ENCODE data around the gene FAM131B.

- TF ChIP-seq, protein P1, sequence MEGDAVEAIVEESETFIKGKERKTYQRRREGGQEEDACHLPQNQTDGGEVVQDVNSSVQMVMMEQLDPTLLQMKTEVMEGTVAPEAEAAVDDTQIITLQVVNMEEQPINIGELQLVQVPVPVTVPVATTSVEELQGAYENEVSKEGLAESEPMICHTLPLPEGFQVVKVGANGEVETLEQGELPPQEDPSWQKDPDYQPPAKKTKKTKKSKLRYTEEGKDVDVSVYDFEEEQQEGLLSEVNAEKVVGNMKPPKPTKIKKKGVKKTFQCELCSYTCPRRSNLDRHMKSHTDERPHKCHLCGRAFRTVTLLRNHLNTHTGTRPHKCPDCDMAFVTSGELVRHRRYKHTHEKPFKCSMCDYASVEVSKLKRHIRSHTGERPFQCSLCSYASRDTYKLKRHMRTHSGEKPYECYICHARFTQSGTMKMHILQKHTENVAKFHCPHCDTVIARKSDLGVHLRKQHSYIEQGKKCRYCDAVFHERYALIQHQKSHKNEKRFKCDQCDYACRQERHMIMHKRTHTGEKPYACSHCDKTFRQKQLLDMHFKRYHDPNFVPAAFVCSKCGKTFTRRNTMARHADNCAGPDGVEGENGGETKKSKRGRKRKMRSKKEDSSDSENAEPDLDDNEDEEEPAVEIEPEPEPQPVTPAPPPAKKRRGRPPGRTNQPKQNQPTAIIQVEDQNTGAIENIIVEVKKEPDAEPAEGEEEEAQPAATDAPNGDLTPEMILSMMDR (IDR thresholded peaks at IDR 0.05), result no peak
- TF ChIP-seq ZFX (IDR thresholded peaks at IDR 0.05; ENCODE audit: borderline replicate concordance), result no peak
These were observed 58.8 kb downstream of the FAM131B start for GRCh38 chr7:143303733-143304132.
